HEK293 (cell line): ENCODE measurements around the gene RNF144B.

Experiments
- CTCF ChIA-PET: fragments of 350-600 bp; formaldehyde crosslinking; extraction: SDS; loops from one replicate; lab custom pipeline; 2021; ENCODE audit warnings: antibody characterized with exemption; lab: Yijun Ruan, JAX
- POLR2A ChIA-PET: fragments of 300-600 bp; formaldehyde crosslinking; extraction: SDS; loops from one replicate; lab custom pipeline; 2020; ENCODE audit warnings: antibody characterized with exemption, inconsistent platforms; lab: Yijun Ruan, JAX
- H3K27ac ChIP-seq: fragments of 200-500 bp; sonication (Bioruptor generic); 2 replicates; pipeline ENCODE4 v1.5.1; 2014; ENCODE audit warnings: low read depth, low read length, control low read depth, inconsistent platforms; ENCODE audit errors: extremely low read depth
- H3K36me3 ChIP-seq, 2 experiments: fragments of 200-500 bp in 1 of 2; sonication (Bioruptor generic) in 1 of 2; 1 replicate in 1 of 2; 2 replicates in 1 of 2; pipeline ENCODE4 v1.5.1; 2014 to 2017; ENCODE audit warnings: inconsistent platforms in 2 of 2, low read length in 2 of 2; ENCODE audit not compliant: control insufficient read depth in 2 of 2, insufficient read depth in 1 of 2
- H3K4me1 ChIP-seq: fragments of 200-500 bp; sonication (Bioruptor generic); 2 replicates; pipeline ENCODE4 v1.5.1; 2014; ENCODE audit warnings: mild to moderate bottlenecking, low read length, inconsistent platforms; ENCODE audit not compliant: control insufficient read depth, insufficient read depth
- H3K4me3 ChIP-seq: 2 replicates; pipeline ENCODE4 v1.5.1; 2011; ENCODE audit warnings: low read depth, mild to moderate bottlenecking, control low read depth, low read length, moderate library complexity
- H3K9me3 ChIP-seq: fragments of 200-500 bp; sonication (Bioruptor generic); 2 replicates; pipeline ENCODE4 v1.5.1; 2014; ENCODE audit warnings: low read depth, low read length, inconsistent platforms; ENCODE audit not compliant: control insufficient read depth, insufficient read depth
- KLF7 ChIP-seq: fragments of 450-650 bp; formaldehyde crosslinking; IDR thresholded peaks from 2 replicates; pipeline ENCODE4 v1.5.1; 2016; ENCODE audit warnings: missing biosample characterization, missing genetic modification characterization, borderline replicate concordance
- MEIS1 ChIP-seq: sonication (generic); formaldehyde crosslinking; IDR thresholded peaks from 2 replicates; pipeline ENCODE4 v1.8.1; 2022; ENCODE audit warnings: missing genetic modification reagents, mild to moderate bottlenecking, borderline replicate concordance
- SCRT2 ChIP-seq: fragments of 450-650 bp; formaldehyde crosslinking; IDR thresholded peaks from 2 replicates; pipeline ENCODE4 v1.5.1; 2016; ENCODE audit warnings: missing biosample characterization, missing genetic modification characterization
- SETDB1 ChIP-seq: IDR thresholded peaks from one replicate; pipeline ENCODE4 v1.6.1; 2017; ENCODE audit warnings: mild to moderate bottlenecking, low read length, moderate library complexity, mixed read lengths; ENCODE audit not compliant: insufficient read length
- TCF7L2 ChIP-seq: IDR thresholded peaks from 2 replicates; pipeline ENCODE4 v1.6.1; 2011; ENCODE audit warnings: low read depth, mild to moderate bottlenecking, inconsistent platforms, low read length, moderate library complexity, borderline replicate concordance
- YY1 ChIP-seq: fragments of 450-650 bp; formaldehyde crosslinking; IDR thresholded peaks from 2 replicates; pipeline ENCODE4 v1.5.1; 2018; ENCODE audit warnings: missing biosample characterization, missing genetic modification characterization
- ZBTB1 ChIP-seq: fragments of 450-650 bp; formaldehyde crosslinking; IDR thresholded peaks from 2 replicates; pipeline ENCODE4 v1.5.1; 2016; ENCODE audit warnings: missing biosample characterization, missing genetic modification characterization
- ZBTB20 ChIP-seq: fragments of 450-650 bp; formaldehyde crosslinking; IDR thresholded peaks from 2 replicates; pipeline ENCODE4 v1.5.1; 2016; ENCODE audit warnings: missing biosample characterization, missing genetic modification characterization
- ZEB2 ChIP-seq: fragments of 450-650 bp; formaldehyde crosslinking; IDR thresholded peaks from 2 replicates; pipeline ENCODE4 v1.5.1; 2016; ENCODE audit warnings: missing biosample characterization, missing genetic modification characterization
- ZFP41 ChIP-seq: fragments of 450-650 bp; formaldehyde crosslinking; IDR thresholded peaks from 2 replicates; pipeline ENCODE4 v1.5.1; 2016; ENCODE audit warnings: missing biosample characterization, missing genetic modification characterization, borderline replicate concordance
- ZIC2 ChIP-seq: fragments of 450-650 bp; formaldehyde crosslinking; IDR thresholded peaks from 2 replicates; pipeline ENCODE4 v1.5.1; 2016; ENCODE audit warnings: missing biosample characterization, missing genetic modification characterization
- ZNF10 ChIP-seq: fragments of 450-650 bp; formaldehyde crosslinking; IDR thresholded peaks from 2 replicates; pipeline ENCODE4 v1.5.1; 2017; ENCODE audit warnings: missing biosample characterization, missing genetic modification characterization
- ZNF121 ChIP-seq: fragments of 450-650 bp; formaldehyde crosslinking; IDR thresholded peaks from 2 replicates; pipeline ENCODE4 v1.5.1; 2016; ENCODE audit warnings: missing biosample characterization, missing genetic modification characterization
- ZNF138 ChIP-seq: fragments of 450-650 bp; formaldehyde crosslinking; IDR thresholded peaks from 2 replicates; pipeline ENCODE4 v1.5.1; 2016; ENCODE audit warnings: missing biosample characterization, missing genetic modification characterization, borderline replicate concordance
- ZNF202 ChIP-seq: fragments of 450-650 bp; formaldehyde crosslinking; IDR thresholded peaks from 2 replicates; pipeline ENCODE4 v1.5.1; 2016; ENCODE audit warnings: missing biosample characterization, missing genetic modification characterization, borderline replicate concordance
- ZNF23 ChIP-seq: fragments of 450-650 bp; formaldehyde crosslinking; IDR thresholded peaks from 2 replicates; pipeline ENCODE4 v1.5.1; 2016; ENCODE audit warnings: missing biosample characterization, missing genetic modification characterization, borderline replicate concordance
- ZNF248 ChIP-seq: fragments of 450-650 bp; formaldehyde crosslinking; IDR thresholded peaks from 2 replicates; pipeline ENCODE4 v1.5.1; 2017; ENCODE audit warnings: missing biosample characterization, missing genetic modification characterization
- ZNF266 ChIP-seq: fragments of 450-650 bp; formaldehyde crosslinking; IDR thresholded peaks from 2 replicates; pipeline ENCODE4 v1.5.1; 2016; ENCODE audit warnings: missing biosample characterization, missing genetic modification characterization, low read depth
- ZNF404 ChIP-seq: fragments of 450-650 bp; formaldehyde crosslinking; IDR thresholded peaks from 2 replicates; pipeline ENCODE4 v1.5.1; 2017; ENCODE audit warnings: missing biosample characterization, missing genetic modification characterization
- ZNF433 ChIP-seq: fragments of 450-650 bp; formaldehyde crosslinking; IDR thresholded peaks from 2 replicates; pipeline ENCODE4 v1.5.1; 2016; ENCODE audit warnings: missing biosample characterization, missing genetic modification characterization, low read depth
- ZNF473 ChIP-seq: fragments of 450-650 bp; formaldehyde crosslinking; IDR thresholded peaks from 2 replicates; pipeline ENCODE4 v1.5.1; 2017; ENCODE audit warnings: missing biosample characterization, missing genetic modification characterization
- ZNF571 ChIP-seq: fragments of 450-650 bp; formaldehyde crosslinking; IDR thresholded peaks from 2 replicates; pipeline ENCODE4 v1.5.0; 2017; ENCODE audit warnings: missing biosample characterization, missing genetic modification characterization
- ZNF596 ChIP-seq: fragments of 450-650 bp; IDR thresholded peaks from 2 replicates; pipeline ENCODE4 v1.5.0; 2018; ENCODE audit warnings: missing biosample characterization, mild to moderate bottlenecking, missing genetic modification characterization, moderate library complexity
- ZNF600 ChIP-seq: fragments of 450-650 bp; formaldehyde crosslinking; IDR thresholded peaks from 2 replicates; pipeline ENCODE4 v1.5.1; 2016; ENCODE audit warnings: missing biosample characterization, missing genetic modification characterization
- ZNF610 ChIP-seq: fragments of 450-650 bp; formaldehyde crosslinking; IDR thresholded peaks from 2 replicates; pipeline ENCODE4 v1.5.1; 2016; ENCODE audit warnings: missing biosample characterization, missing genetic modification characterization, borderline replicate concordance
- ZSCAN23 ChIP-seq: fragments of 450-650 bp; formaldehyde crosslinking; IDR thresholded peaks from 2 replicates; pipeline ENCODE4 v1.5.1; 2016; ENCODE audit warnings: missing biosample characterization, missing genetic modification characterization
- TF ChIP-seq, protein P1 (sequence below): fragments of 450-650 bp; formaldehyde crosslinking; conservative IDR thresholded peaks from 2 replicates; pipeline ENCODE4 v1.5.1; 2016; ENCODE audit warnings: low read depth, missing biosample characterization, missing genetic modification characterization
- TF ChIP-seq, protein P2 (sequence below): fragments of 450-650 bp; formaldehyde crosslinking; IDR thresholded peaks from 2 replicates; pipeline ENCODE4 v1.5.1; 2016; ENCODE audit warnings: missing biosample characterization, missing genetic modification characterization
- TF ChIP-seq, protein P3 (sequence below): fragments of 450-650 bp; formaldehyde crosslinking; IDR thresholded peaks from 2 replicates; pipeline ENCODE4 v1.5.1; 2016; ENCODE audit warnings: missing biosample characterization, missing genetic modification characterization, borderline replicate concordance

RNF144B gene

DNA sequence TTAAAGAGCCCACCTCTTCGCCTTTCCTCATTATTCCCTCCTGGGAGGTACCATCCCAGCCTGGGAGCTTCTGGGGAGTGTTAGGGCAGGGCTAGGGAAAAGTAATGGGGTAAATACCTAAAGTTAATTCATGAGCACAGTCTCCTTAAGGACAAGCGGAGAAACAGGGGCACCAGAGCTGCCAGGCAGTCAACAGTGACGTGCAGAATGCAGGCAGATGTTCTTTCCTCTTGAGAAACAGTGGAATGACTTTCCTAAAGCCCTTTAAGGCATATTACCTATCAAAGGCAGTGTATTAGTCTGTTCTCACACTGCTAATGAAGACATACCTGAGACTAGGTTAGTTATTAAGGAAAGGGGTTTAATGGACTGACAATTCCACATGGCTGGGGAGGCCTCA lies 76.3 kb downstream of the RNF144B start (continued):
- TF ChIP-seq, protein P1, sequence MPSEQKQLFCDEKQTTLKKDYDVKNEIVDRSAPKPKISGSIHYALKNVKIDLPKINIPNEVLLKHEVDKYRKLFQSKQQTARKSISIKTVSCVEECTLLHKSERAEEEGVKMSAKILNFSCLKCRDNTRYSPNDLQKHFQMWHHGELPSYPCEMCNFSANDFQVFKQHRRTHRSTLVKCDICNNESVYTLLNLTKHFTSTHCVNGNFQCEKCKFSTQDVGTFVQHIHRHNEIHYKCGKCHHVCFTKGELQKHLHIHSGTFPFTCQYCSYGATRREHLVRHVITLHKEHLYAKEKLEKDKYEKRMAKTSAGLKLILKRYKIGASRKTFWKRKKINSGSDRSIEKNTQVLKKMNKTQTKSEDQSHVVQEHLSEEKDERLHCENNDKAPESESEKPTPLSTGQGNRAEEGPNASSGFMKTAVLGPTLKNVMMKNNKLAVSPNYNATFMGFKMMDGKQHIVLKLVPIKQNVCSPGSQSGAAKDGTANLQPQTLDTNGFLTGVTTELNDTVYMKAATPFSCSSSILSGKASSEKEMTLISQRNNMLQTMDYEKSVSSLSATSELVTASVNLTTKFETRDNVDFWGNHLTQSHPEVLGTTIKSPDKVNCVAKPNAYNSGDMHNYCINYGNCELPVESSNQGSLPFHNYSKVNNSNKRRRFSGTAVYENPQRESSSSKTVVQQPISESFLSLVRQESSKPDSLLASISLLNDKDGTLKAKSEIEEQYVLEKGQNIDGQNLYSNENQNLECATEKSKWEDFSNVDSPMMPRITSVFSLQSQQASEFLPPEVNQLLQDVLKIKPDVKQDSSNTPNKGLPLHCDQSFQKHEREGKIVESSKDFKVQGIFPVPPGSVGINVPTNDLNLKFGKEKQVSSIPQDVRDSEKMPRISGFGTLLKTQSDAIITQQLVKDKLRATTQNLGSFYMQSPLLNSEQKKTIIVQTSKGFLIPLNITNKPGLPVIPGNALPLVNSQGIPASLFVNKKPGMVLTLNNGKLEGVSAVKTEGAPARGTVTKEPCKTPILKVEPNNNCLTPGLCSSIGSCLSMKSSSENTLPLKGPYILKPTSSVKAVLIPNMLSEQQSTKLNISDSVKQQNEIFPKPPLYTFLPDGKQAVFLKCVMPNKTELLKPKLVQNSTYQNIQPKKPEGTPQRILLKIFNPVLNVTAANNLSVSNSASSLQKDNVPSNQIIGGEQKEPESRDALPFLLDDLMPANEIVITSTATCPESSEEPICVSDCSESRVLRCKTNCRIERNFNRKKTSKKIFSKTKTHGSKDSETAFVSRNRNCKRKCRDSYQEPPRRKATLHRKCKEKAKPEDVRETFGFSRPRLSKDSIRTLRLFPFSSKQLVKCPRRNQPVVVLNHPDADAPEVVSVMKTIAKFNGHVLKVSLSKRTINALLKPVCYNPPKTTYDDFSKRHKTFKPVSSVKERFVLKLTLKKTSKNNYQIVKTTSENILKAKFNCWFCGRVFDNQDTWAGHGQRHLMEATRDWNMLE, result no peak
- TF ChIP-seq ZEB2 (tag by site-specific recombination) (no peak), ZSCAN23 (tag by site-specific recombination) (no peak), ZNF433 (tag by site-specific recombination) (no peak), ZNF473 (no peak), ZBTB1 (no peak), ZNF610 (tag by site-specific recombination) (no peak), ZNF596 (no peak), SETDB1 (no peak), ZNF138 (tag by site-specific recombination) (no peak), KLF7 (no peak), ZNF121 (no peak), ZNF404 (no peak), ZNF10 (tag by site-specific recombination) (no peak), ZIC2 (tag by site-specific recombination) (no peak)
- TF ChIP-seq, protein P2, sequence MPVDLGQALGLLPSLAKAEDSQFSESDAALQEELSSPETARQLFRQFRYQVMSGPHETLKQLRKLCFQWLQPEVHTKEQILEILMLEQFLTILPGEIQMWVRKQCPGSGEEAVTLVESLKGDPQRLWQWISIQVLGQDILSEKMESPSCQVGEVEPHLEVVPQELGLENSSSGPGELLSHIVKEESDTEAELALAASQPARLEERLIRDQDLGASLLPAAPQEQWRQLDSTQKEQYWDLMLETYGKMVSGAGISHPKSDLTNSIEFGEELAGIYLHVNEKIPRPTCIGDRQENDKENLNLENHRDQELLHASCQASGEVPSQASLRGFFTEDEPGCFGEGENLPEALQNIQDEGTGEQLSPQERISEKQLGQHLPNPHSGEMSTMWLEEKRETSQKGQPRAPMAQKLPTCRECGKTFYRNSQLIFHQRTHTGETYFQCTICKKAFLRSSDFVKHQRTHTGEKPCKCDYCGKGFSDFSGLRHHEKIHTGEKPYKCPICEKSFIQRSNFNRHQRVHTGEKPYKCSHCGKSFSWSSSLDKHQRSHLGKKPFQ (tag by site-specific recombination), result no peak

DNA sequence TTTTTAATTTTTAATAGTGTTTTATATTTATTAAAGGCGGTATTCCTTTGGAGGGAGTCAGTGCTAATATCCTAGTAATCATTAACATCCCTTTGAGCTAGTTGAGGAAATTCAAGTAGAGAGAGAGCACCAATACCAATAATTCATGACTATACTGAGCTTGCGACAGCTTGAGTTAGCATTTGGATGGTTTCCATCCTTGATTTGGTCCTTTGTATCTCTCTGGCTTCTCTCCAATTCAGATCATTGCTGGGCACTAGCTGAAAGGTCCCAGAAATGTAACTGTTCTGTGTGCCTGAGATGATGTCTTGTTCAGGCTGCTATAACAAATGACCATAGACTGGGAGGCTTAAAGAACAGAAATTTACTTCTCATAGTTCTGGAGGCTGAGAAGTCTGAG lies 77.0 kb downstream of the RNF144B start:
- ChIA-PET CTCF (interaction anchor here (0.5 to 0.6 kb wide), 3 partner anchors 140 to 1585 kb away, joined by 3 read pairs; no protein-coding TSS in a partner anchor), POLR2A (no interaction called here)
- H3K9me3 ChIP-seq, result no peaks in the 10 kb centered on the region
- no peaks in the 10 kb centered on the region for H3K4me1 ChIP-seq
- H3K27ac ChIP-seq, result no peak overlapping the region
- H3K4me3 ChIP-seq, result no peak overlapping the region
- no peaks in the 10 kb centered on the region for H3K36me3 ChIP-seq
- TF ChIP-seq ZFP41 (tag by site-specific recombination), result no peak
- TF ChIP-seq TCF7L2, result no peak
- TF ChIP-seq ZNF202, result no peak
- TF ChIP-seq, protein P2 (tag by site-specific recombination), result no peak
- no peak for TF ChIP-seq ZBTB20 (tag by site-specific recombination)
- TF ChIP-seq, protein P3, sequence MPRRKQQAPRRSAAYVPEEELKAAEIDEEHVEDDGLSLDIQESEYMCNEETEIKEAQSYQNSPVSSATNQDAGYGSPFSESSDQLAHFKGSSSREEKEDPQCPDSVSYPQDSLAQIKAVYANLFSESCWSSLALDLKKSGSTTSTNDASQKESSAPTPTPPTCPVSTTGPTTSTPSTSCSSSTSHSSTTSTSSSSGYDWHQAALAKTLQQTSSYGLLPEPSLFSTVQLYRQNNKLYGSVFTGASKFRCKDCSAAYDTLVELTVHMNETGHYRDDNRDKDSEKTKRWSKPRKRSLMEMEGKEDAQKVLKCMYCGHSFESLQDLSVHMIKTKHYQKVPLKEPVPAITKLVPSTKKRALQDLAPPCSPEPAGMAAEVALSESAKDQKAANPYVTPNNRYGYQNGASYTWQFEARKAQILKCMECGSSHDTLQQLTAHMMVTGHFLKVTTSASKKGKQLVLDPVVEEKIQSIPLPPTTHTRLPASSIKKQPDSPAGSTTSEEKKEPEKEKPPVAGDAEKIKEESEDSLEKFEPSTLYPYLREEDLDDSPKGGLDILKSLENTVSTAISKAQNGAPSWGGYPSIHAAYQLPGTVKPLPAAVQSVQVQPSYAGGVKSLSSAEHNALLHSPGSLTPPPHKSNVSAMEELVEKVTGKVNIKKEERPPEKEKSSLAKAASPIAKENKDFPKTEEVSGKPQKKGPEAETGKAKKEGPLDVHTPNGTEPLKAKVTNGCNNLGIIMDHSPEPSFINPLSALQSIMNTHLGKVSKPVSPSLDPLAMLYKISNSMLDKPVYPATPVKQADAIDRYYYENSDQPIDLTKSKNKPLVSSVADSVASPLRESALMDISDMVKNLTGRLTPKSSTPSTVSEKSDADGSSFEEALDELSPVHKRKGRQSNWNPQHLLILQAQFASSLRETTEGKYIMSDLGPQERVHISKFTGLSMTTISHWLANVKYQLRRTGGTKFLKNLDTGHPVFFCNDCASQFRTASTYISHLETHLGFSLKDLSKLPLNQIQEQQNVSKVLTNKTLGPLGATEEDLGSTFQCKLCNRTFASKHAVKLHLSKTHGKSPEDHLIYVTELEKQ (tag by site-specific recombination), result no peak
- TF ChIP-seq ZNF571 (tag by site-specific recombination), result no peak
- TF ChIP-seq ZNF248 (tag by site-specific recombination), result no peak
- no peak for TF ChIP-seq ZNF266 (tag by site-specific recombination)
- no peak for TF ChIP-seq MEIS1 (CRISPR knock-in tag)
- no peak for TF ChIP-seq ZNF23
- no peak for TF ChIP-seq ZNF600 (tag by site-specific recombination)
- no peak for TF ChIP-seq SCRT2 (tag by site-specific recombination)
- no peak for TF ChIP-seq YY1
- no peak for TF ChIP-seq ZNF121
